Stimulated activated CD4-positive, alpha-beta T cell treated with anti-CD3 and anti-CD28 coated beads, Interleukin-4, amount 100 ng/mL, for 4 hours (primary cell): ENCODE data around the gene CR1L.
A peak's percentile ranks its signal among the peaks of the same experiment; 100 is the strongest.
"Not testable (repeated sequence)": the region's sequence is repeated elsewhere in the genome, so short reads cannot be mapped to it uniquely, and the experiment has no call there.

Experiments
- DNase-seq, 2 experiments: peaks; one replicate each; pipeline ENCODE4 v3.0.0-alpha.2; 2020

CR1L gene

DNA sequence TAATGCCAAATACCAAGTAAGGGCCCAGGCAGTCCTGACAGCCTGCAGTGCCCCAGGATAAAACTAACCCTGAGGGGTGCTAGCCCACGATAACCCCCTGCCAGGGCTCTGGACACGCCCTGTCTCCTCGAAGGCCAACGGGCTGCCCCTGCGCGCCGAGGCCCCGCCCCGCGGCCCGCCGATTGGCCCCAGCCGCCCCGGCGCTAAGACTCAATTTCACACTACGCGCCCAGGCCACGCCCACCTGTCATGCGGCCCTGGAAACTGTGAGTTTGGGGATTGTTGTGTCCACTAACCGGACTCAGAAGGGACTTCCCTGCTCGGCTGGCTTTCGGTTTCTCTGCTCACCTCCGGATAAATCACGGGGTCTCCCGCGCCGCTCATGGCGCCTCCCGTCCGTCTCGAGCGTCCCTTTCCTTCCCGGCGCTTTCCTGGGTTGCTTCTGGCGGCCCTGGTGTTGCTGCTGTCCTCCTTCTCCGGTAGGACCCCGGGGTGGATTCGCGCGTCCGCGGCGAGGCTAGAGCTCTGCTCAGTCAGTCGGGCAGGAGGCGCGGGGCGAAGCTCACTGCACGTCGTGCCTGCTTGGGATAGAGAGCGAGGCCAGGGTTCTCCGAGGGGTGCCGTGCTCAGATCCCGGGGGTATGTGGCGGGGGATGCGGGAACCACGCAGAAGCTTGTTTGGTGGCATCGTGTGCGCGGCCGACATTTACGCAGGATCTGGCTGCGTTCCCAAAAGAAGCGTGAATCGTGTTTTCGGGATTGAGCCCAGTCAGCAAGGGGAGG, at the start of gene CR1L:
Gene CR1L (plus strand): TSS at position 282 of the 783 bp plus-strand sequence. CDS start 101 bp downstream, at position 383.
- DNase-seq = peak; percentile 68 to 71

DNA sequence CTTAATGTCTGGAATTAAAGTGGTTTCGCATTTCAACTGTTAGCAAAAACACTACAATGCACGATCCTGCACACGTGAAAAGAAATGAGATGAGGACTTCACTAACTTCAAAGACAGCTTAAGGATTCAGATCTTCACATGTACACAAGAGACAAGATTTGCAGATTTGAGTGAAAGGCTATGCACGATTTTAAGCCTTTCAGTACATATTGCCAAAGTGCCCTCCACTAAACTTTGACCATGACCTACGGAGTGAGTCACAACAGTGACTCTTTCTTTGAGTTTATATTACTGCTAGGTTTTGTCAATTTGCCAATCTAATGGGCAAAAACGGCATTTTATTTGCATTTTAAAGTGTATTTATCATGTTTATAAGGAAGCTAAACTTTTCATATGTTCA, 41.2 kb upstream of the CR1L start:
- DNase-seq = no peak

DNA sequence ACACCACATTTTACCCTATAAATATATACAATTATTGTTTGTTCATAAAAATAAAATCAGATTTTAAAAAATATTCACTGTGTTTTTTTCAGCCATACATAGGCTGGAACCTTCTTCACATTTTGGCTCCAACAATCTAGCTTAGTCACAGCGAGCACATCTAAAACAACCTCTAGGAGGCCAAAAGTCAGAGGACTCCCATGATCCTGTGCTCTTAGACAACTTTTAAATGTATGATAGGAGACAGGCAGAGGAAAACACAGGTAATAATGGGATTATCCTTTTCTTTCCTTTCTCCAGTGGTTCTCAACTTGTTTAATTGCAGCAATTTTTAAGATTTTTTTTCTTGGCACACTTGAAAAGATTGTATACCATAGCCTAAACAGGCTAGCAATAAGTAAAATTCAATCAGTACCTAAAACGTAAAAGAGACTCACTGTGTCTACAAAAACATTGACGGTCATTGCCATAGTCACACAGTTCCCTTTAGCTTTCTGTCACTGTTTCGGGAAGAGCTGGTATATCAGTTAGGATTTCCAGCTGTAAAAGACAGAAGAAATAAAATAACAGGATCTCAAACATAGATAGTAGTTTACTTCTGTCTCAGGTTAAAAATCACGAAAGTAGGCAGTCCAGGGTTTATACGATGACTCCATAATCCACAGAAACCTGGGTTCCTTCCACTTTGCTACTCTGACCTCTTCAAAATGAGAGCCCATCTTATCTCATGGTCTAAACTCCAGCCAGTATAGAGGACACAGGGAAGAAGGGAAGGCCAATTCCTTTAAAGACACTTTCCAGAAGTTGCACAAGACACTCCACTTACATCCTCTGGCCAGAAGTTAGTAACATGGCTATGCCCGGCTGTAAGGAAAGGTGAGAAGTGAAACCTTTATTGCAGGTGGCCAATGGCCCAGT, 39.2 kb upstream of the CR1L start:
- DNase-seq = no peak

DNA sequence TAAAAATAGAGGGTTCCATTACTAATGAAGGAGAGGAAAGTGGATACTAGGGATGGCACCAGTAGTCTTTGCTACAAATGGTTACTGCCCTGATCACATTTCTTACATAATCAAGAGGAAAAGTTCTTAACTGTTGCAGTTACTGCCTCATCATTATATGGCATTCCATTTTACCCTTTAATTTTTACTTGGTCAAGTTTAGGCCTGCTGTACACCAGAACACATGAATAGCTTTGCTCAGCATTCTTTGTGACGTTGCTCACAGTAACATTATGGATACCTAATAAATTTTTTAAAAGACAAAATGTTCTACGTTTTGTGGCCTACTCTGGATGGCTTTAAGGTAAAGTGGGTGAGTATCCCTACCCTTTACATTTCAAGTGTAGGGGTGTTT, 38.6 kb upstream of the CR1L start:
- no peak for DNase-seq

DNA sequence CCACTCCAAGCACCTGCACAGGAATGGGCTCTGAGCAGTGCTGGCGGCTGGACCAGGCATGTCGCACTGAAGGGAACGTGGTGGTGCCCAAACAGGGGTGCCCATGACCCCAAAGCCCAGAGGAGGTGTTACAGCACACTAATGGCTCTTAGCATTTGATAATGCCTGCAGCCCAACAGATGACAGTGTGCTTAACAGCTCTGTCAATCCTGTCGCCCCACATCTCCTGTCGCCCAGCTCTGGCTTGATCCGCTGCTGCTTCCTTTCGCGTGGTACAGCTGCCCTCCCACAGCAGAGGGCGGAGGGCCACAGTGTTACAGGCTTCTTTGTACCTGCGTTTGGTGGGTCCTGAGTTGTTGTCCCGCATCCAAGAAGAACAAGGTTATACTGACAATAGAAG, 32.2 kb upstream of the CR1L start:
- DNase-seq = no peak

DNA sequence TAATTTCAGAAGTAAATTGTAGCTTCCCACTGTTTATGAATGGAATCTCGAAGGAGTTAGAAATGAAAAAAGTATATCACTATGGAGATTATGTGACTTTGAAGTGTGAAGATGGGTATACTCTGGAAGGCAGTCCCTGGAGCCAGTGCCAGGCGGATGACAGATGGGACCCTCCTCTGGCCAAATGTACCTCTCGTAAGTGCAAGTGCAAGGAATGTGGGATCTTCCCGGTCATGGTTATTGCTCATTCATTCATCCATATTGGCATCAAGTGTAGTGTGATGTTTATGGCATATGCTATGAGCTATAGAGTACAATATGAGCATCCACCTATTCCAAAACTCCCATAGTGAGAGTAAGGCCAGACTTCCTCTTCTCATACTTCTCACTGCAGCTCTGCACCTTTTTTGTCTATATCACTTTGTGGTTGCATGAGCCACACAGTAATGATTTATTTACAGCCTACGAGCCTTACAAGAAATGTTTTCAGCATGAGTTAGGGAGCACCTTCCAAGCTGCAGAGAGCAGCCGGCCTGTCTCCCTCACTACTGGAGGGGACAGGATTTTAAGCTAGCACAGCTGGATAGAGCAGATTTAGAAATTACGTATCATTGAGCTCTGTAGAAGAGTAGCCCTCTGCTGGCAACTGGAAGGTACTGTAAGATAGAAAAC, 24.9 kb upstream of the CR1L start:
- DNase-seq = no peak

DNA sequence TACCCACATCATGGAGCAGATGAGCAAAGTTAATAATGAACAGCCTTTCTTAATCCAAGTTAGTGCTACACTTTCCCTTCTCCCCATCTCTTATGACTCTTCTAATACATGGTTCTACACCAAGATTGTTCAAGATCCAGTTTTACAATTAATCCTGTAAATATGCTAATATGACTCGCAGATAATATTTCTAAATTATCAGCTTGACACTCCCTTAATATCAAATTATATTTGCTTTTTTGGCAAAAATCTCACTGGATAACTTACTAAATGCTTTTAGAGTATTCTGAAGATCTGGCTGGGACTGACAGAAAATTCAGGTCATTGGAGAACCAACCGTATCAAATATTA, 24.4 kb upstream of the CR1L start:
- DNase-seq = no peak

DNA sequence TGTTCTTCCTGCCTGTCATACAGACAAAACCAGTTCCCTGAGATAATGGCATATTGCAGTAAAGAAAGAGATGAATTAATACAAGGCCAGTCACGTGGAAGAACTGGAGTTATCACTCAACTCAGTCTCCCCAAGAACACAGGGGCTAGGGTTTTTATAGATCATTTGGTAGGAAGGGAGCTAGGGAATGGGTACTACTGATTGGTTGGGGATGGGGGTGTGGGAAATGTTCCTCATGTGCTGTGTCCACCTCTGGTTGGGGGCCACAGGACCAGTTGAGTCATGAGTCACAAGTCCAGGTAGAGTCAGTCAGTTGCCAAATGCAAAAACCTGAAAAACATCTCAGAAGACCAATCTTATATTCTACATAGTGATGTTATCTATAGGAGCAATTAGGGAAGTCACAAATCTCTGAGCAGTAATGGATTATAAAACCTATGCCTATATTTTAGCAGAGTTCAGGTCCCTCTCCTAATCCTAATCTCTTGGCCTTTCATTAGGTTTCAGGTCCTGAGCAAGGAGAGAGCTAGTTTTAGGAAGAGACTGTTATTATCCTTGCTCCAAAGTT, 19.3 kb upstream of the CR1L start:
- not testable (repeated sequence) for DNase-seq

DNA sequence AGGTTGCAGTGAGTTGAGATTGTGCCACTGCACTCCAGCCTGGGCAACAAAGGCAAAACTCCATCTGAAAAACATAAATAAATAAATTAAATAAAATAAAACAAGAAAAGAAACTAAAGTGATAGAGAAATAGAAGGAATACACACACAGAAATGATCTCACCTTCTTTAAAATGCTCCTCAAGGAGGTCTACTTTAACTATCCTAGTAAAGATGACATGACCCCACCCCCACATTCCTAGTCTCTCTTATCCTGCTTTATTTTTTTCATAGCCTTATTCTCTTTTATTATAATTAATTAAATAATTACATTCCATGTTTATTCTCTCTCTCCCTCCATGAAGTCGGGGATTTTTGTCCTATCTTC, 18.0 kb upstream of the CR1L start:
- no peak for DNase-seq

DNA sequence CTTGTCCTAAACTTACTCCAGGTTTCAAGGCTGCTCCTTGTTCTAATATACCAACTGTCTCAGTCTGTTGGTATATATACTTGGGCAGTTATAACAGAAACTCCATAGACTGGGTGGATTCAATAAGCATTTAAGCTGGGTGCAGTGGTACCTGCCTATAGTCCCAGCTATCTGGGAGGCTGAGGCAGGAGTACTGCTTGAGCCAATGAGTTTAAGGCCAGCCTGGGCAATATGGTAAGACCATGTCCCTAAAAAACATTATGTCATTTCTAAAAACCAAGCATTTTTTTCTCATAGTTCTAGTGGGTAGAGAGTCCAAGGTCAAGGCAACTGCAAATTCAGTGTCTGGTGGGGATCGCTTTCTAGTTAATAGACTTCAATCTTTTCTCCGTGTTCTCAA, 17.4 kb upstream of the CR1L start:
- DNase-seq = no peak

DNA sequence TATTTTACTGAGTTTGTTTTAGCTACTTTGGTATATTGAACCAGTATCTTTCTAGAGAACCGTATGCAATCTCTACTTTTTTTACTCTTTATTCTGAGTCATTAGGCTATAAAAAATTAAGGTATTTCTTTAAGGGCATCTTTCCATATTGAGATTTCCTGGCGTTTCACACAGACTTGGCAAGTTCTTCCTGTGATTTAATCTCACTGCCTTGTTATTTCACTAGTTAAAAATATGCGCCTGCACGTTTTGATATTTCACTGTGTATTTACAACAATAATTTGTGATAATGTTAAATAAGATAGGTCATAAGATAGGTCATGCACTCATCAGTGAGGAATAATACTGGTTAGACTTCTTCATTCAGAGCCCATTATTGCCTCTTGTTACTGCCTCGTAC, 16.2 kb upstream of the CR1L start:
- DNase-seq = no peak

DNA sequence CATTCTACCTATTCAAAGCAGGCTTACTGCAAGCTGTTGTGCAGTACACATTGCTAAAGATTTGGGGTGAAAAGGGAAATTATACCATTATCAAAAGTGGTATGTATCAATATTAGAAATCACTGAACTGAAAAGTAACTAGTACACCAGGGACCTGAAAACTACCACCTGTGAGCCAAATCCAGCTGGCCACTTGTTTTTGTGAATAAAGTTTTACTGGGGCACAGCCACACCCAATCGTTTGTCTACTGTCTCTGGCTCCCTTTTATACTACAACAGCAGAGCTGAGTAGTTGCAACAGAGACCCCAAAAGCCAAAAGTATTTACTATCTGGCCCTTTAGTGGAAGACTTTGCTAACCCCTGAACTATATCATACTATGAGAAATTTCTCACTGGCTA, 13.8 kb upstream of the CR1L start:
- DNase-seq = no peak

DNA sequence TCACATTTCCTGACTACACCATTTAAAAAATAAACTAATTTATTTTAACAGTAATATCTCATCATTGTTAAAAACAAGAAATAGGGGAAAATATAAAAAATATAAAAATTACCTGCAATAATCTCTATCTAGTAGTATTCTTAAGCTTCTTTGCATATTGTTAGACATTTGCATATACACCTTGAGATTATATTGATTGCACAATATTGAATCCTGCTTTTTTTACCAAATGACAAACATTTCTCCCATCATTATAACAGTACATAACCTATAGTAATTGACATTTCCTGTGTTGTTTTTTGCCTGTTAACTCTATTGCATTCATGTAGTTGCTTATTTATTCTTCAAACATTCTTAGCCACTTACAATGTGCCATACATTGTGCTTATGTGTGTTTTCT, 11.7 kb upstream of the CR1L start:
- DNase-seq = no peak

DNA sequence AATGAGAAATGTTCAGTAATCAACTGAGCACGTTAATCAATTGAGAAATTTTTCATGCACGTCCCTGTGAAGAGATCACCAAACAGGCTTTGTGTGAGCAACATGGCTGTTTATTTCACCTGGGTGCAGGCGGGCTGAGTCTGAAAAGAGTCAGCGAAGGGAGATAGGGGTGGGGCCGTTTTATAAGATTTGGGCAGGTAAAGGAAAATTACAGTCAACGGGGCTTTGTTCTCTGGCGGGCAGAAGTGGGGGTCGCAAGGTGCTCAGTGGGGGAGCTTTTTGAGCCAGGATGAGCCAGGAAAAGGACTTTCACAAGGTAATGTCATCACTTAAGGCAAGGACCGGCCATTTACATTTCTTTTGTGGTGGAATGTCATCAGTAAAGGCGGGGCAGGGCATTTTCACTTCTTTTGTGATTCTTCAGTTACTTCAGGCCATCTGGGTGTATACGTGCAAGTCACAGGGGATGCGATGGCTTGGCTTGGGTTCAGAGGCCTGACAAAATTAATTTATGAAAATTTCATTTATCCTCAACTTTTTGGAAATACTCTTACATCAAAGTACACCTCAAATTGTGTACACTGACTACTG, 11.1 kb upstream of the CR1L start:
- DNase-seq = not testable (repeated sequence)

DNA sequence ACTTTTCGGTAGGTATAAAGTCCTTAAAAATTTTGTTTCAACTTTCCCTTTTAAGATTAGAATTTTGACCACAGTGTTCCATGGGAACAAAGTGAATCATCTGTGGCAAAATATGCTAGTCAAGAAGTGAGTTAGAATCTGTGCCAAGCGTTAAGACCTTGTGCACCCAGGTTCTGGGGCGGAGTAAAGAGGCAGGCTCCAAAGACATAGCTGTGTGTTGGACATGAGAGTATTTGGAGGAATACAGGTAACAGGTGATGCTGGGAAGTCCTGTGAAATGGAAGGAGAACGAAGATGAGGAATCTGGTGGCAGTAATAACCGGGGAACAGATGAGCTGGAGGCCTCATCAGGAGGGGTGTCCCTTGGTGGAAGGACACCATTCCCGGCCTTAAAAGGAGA, 10.6 kb upstream of the CR1L start:
- not testable (repeated sequence) for DNase-seq

DNA sequence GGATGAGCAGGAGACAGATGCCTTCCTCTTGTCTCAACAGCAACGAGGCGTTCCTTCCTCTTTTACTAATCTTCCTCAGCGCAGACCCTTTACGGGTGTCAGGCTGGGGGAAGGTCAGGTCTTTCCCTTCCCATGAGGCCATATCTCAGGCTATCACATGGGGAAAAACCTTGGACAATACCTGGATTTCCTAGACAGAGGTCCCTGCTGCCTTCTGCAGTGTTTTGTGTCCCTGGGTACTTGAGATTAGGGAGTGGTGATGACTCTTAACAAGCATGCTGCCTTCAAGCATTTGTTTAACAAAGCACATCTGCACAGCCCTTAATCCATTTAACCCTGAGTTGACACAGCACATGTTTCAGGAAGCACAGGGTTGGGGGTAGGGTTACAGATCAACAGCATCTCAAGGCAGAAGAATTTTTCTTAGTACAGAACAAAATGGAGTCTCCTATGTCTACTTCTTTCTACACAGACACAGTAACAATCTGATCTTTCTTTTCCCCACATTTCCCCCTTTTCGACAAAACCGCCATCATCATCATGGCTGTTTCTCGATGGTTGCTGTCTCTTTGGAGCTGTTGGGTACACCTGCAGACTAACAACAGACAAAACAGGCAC, 9.3 kb upstream of the CR1L start:
- DNase-seq = not testable (repeated sequence)

DNA sequence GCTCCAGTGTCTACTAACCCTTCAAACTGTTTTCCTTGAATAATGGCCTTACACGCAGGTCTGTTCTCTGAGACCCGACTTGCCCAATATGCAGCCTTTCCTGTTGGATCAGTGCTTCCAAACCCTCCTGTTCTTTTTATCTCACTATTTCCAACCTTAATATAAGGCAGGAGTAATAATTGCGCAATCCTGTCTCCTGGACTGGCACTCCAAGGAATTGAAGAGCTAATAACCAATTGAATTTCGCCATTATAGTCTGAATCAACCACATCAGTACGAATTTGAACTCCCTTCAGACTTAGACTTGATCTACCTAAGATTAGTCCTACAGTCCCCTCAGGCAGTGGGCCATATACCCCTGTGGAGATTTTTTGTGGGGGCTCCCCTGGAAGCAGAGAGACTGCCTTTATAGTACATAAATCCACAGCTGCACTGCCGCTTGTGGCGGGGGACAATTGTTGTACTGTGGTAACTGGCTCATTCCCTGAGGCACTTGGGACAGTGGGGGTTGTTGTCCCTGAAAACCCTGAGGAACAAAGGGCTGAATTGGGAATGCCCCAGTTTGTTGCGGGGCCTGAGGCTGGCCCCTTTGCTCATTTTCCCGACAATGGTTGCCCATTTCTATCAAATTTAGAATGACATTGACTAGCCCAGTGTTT, 6.3 kb upstream of the CR1L start:
- DNase-seq = not testable (repeated sequence)

DNA sequence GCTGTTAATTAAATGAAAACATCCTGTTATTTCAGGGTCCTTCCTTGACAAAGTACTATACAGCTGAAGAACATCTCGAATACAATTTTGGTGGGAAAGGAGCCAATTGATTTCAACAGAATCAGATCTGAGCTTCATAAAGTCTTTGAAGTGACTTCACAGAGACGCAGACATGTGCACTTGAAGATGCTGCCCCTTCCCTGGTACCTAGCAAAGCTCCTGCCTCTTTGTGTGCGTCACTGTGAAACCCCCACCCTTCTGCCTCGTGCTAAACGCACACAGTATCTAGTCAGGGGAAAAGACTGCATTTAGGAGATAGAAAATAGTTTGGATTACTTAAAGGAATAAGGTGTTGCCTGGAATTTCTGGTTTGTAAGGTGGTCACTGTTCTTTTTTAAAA, 5.6 kb upstream of the CR1L start:
- DNase-seq = not testable (repeated sequence)

DNA sequence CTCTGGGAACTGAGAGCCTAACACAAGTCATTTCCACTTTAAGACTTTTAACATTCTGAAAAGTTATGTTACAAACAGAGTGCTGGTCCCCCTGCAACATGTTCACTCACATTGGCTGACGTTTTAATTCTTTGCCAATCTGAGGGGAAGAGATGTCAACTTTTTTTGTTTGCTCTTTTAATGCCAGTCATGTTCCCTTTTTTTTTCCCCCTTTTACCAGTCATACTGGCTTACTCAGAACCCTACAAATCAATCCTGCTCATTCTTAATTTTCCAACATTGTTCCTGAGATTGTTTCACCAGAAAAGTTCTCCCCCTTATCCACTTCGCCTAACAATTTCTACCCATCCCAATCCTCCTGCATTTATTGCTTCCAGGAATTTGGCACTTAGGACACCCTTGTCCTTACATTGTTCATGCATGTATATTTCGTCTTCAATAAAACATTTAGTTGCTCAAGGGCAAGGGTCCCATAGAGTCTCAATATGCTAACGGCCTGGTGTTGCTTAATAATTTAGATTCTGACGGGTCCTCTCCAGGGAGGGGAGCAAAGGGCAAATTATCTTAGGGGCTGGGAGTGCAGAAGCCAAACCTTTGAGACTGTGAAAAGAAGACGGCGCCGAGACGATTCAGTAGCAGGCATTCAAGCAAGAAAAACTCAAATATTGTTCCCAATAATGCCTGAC, 624 bp upstream of the CR1L start:
- no peak for DNase-seq

DNA sequence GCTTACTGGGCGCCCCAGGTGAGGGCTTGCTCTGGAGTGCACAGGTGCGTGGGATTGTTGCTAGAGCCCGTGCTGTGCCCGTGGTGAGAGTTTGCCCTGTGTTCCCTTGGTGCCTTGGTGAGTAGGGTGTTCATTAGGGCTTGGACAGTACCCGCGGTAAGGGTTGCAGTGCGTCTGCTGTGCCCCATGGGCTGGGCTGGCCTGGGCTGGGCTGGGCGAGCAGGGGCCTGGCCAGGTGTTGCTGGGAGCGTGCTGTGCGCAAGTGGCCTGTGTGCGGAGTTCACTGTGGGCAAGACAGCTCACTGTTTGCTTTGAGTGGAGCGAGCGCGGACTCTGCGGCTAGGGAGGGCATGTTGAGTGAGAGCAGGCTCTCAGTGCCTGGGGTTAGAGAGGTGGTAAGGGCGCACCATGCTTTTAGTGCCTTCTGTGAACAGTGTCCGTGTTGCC, 725 bp downstream of the CR1L start:
- no peak for DNase-seq

DNA sequence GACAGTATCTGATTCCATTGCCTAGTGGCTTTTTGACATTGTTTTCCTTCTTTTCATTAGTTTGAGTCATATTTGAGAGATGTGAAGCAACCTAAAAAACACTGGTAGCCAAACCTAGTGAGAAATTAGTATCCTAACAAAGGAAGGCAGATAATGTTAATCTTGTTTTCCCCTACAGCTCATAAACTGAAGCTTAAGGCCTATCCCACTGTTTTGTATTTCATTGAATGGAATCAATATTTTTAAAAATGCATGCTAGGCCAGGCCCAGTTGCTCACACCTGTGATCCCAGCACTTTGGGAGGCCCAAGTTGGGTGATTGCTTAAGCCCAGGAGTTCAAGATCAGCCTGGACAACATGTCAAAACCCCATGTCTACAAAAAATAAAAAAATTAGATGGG, 1.2 kb downstream of the CR1L start:
- no peak for DNase-seq
